ENCODE measurements around the gene PML.

The PML gene

DNA sequence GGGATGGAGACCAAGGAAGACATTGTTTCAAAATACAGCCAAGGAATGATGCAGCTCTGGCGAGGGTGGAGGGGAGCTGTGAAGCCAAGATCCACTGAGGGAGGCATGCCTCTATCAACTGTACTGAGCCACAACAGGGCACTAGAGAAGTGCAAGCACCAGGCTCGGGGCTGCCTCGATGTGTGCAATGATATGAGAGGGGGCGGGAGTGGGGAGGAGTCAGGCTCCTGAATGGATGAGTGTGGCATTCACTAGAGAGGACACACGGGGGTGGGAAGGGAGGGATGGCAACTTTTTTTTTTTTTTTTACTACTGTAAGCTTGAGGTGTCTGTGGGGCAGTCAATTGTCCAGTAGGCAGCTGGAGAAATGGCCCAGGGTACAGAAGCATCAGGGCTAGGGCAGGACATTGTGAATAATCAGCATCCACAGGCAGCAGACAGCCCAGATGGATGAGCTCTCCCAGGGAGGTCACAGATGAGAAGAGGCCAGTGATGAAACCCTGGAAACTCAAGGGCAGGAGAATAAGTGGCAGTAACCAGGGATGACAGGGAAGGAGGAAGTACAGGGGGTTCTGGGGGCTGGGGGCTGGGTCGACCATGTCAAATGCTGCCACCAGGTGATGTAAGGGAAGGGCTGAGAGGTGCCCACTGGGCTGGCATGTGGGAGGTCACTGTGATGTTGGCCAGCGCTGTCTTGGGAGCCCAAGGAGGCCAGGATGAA is 8.3 kb upstream of the PML start:
- DNase-seq: no peak

DNA sequence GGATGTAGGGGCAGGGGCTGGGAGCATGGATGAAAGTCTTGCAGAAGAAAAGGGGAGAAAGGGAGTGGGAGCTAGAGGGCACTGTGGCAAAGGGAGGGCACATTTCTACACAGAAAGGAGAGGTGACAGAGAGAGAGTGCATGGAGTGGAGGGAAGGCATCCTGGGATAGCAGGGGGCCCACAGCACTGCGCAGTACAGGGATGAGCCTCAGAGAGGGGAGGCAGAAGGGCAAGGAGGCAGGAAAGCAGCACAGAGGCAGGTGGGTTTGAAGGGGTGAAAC is 7.8 kb upstream of the PML start:
- DNase-seq: no peak

- DNase-seq: no peak
Observed at GRCh38 chr15:73987250-73987649, 7.3 kb upstream of the PML start.

DNA sequence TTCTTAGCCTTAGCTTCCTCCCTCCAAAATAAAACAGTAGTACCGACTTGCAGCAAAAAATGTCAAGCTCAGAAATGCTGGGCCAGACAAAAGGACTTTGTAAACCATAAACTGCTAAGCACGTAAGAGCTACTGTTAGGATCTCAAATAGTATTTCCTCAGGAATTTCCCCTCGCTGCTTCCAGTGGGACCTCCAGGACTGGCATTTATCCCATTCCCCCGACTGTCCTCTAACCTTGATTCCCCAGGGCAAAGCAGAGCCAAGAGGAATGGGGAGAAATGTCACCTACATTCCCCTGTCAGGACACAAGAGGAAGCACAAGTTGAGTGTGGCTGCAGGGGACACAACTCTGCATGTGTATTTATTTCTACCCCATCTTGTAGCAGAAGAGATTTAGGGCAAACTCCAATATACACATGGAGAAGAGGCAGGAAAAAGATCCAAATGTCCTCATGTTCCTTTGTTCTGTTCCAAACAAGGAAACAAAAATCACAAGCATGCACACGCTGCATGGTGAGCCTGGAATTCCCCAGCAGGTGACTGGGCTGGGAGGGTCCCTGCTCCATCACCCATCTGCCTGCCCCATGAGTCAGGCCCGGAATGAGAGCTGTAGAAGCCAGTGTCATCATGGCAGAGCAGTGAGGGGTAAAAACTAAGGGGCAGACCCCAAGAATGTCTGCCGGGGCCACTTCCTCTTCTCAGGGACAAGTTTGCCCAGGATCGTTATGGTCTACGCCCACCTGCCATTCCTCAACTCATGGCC is 6.7 kb upstream of the PML start:
- no peak for DNase-seq

DNA sequence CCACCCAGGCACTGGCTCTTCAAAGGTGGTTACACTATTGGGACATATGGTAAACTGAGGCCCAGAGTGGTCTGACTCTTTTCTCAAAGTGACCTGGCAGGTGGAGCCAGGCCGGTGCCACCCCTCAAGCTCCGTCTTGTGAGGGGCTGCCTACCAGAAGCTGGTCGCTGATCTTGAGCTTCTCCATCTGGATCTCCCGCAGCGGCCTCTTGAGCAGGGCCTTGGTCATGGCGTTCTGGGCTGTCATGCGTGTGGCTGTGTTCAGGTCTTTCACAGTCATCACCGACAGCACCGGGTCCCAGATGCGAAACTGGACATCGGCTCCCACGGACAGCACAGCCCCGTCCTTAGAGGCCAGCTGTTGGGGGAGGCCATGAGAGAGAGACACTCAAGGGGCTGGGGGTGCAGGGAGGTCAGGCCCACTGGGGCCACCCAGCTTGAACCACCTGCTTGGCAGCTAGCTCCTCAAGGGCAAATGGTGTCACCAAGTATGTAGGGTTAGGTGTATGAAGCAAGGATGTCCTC is 6.0 kb upstream of the PML start:
- DNase-seq: no peak

DNA sequence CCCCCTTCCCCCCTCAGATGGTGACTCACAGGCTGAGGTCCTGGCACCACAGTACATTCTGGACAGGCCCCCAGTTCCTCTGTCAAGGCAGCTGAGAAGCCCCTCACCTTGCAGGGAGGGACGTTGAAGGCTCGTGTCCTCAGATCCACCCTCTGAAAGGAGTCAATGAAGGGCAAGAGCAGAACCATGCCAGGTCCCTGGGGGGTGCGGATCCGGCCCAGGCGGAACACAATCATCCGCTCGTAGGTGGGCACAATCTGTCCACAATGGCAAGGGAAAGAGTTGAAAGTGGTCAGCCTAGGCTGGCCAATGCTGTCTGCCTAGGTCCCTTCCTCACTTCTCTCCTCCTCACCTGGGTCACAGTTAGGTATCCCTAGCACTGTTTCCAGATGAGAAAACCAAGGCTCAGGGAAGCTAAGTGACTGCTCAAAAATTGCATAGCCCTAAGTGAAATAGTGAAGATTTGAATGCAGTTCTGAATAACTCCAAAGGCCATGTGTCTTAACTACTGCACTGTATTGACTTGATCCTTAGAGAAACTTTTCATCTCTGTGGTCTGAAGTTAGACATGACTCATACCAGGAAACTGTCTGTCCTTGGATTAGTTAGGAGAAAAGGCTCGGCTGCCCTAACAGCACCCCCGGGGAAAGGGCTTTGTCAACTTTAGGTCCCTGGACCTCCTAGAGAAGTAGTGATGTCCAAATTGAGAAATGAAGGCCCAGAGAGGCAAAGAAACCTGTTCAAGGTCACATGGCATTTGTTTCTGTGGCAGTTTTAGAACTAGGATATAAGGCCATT is 5.3 kb upstream of the PML start:
- DNase-seq: no peak

- no peak for DNase-seq
Observed at GRCh38 chr15:73990250-73991005, 4.1 kb upstream of the PML start.

DNA sequence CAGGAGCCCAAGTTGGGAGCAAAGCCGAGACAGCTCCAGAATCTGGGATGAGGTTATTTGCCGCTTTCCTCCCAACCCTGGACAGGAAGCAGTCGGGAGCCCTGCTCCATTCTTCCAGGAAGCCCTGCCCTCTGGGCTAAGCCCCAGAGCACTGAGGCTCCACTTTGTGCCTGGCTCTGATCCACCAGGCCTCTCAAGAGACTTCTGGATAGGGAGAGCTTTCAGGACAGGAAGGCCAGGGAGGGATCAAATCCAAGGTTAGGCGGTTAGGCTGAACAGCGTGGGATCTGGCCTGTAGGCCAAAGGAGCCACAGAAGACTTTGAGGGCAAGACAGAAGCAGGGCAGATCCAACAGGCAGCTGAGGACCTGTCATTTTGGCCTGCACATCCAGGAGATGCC is 3.3 kb upstream of the PML start:
- peak; percentile 64 for DNase-seq

DNA sequence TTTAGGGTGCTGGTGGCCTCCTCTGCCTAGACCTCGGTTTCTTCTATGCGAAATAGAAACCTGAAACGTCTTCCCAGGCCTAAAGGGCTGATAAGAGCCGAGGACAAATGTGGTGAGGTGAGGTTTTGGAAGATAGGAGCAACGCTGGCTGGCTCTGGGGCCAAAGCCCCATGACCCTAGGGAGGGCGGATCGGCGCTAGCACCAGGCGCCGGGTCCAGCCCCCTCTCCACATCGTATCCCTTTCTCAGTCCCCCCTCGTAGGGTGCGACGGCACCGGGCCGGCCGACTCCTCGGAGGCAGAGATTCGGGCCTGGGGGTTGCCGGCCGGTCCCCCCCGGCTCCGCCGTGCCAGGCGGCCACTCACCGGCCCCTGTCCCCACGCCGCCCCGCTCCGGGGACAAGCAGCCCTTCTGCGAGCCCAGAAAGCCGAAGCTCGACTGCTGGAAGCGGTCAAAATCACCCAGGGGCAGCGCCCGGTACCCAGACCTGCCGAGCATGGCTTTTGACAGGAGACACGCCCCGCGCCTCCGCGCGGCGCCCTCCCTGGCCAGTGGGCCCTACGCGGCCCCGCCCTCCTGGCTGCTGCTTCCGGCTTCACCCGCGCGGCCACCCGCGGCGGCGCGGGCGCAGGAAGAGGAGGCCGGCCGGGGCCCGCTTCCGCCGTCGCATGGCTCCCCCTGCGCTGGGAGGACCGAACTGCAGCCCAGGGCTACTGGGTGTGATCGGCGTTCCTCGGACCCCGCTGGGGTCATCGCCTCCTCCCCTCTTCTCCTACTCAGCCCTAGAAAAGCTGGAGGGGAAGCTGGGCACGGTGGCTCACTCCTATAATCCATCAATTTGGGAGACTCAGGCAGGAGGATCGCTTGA is 2.6 kb upstream of the PML start, which contains the start of gene STOML1:
TSS of gene STOML1 (minus strand) at position 570 of the 868 bp plus-strand sequence. CDS start at position 498, 72 bp downstream.
- DNase-seq: peak; percentile 94

DNA sequence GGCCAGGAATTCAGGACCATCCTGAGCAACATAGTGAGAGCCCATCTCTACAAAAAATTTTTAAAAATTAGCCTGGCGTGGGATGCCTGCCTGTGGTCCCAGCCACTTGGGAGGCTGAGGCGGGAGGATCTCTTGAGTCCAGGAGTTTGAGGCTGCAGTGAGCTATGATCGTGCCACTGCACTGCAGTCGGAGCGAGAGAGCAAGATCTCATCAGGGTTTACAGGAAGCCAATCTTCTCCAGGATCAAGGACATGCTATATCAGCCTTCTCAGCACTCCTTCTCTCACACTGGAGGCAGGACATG is 2.0 kb upstream of the PML start:
- no peak for DNase-seq

DNA sequence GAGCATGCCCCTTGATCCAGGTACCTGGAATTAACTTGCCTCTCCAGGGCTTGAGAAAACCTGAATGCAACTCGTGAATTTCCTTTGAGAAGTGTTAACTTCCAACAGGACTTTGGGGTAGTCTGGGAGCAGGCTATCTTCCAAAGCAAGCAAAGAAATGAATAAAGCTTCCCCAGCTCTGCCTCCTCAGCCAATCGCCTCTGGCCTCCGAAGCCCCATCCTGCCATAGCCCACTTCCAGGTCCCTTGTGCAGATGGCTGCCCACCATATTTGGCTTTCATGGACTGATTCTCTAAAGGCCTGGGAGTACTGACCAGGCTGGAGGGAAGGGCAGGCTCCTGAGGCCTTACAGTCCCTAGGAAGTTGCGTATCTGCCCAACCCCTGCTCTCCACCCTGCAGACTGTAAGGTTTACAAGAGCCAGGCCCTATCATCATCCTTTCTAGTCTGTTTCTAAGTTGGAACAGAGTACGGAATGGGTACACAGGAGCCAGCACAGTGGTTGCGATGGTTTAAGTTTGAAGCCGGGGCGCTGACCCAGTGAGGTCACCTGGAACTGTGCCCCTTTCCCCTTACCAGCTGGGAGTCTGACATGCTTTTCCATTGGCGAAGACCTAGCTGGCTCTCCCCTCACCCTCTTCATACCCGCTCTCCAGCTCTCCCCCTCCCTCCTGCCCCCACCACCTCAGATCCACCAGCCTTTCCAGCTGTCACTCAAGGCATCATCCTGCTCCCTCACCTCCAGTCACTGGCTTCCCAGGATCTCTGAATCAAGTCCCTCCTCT is 1.1 kb upstream of the PML start:
- no peak for DNase-seq

- no peak for DNase-seq
Observed at GRCh38 chr15:73994912-73995622, 551 bp downstream of the PML start.

DNA sequence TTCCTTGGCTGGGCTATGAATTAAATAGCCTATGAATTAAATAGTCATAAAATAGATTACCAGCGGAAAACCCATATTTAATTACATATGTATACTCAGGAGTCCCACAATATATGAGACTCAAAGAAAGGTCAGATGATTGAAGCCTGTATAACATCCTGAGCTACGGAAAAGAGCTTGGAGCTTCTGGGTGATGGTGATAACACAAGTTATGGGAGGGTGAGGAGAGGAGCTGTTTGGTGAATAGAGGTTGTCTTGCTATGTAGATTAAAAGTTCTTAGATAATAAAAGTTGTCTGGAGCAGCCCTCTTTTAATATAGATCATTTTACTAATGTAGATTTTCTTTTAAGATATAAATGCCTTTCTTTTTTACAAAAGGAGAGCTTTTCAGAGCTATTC is 1.8 kb downstream of the PML start:
- DNase-seq: no peak

DNA sequence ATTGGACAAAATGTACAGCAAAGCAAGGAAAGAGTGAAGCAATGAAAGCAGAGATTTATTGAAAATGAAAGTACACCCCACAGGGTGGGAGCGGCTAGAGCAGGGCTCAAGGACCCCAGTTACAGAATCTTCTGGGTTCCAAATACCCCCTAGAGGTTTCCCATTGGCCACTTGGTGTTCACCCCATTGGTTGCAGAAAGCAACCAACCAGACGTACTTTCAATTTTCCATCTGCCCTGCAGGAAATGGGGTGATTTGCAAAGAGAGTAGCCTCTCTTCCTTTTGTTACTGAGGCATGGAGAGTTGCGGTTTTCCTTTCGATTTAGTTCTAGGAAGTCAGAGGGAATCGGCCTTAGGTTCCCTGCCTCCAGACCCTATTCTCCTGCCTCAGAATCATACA is 2.4 kb downstream of the PML start:
- no peak for DNase-seq

- DNase-seq: no peak
Observed at GRCh38 chr15:73997986-73998385, 3.5 kb downstream of the PML start.

- no peak for DNase-seq
Observed at GRCh38 chr15:74006774-74007639, 12.5 kb downstream of the PML start.

DNA sequence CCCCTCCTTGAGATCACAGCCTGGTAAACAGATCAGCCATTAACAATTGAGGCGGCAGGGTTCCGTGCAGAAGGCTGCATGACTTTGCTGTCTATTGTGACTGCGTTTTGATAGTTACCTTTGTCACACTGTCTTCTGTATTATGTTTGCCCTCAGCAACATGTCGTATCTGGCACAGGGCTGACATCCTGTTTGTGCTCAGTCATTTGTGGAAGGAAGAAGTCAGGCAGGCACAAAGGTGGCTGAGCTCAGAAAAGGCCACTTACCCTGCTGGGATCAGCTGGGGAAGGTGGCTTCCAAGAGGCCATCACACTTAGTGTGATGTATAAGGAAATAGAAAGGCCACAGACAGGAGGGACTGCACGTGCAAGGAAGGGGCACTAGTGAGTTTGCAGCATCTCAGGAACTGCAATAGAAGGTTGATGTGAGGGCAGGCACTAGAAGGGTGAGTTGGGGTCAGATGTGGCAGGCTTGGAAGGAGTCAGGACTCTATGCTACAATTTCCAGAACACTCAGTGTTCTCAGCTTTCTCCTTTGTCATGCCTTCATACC is 13.4 kb downstream of the PML start:
- no peak for DNase-seq

- no peak for DNase-seq
Observed at GRCh38 chr15:74008901-74009300, 14.4 kb downstream of the PML start.

DNA sequence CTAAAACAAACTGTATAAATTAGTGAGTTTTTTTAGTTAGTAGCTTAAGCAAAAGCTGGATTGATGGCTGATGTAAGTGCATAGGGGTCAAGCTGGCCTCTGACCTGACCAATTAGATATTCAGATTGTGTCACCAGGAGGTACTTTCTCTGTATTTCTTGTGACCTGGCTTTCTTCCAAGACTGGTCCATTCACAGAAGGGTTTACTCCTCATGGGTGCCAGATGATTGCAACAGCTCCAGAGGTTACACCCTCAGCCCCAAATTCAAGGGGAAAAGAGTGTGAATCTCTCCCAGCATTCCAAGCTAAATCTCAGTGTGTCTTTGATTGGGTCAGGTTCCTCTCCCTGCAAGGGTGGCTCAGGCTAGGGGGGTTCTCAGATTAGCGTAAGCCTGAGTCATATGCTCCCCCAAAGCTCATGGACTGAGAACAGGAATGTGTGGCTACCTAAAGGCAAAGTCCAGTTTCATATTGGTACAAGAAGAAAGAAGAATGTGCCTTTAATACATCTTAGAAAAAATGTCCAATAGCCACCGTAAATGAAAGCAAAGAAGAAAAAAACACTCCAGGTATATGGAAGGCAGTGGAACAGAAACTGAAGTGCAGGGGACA is 16.5 kb downstream of the PML start:
- no peak for DNase-seq
